Endothelial cell of umbilical vein (primary cell): ENCODE results near the gene CD80. TPM values are rescaled to one million over a fixed set of nuclear protein-coding genes. Genes with fewer than 3 reads are reported as not detected.

Experiments
- BruUV-seq: library from RNA; stranded (reverse); fragments of 400-500 nt; replicated peaks from 2 replicates; lab custom pipeline; 2021; lab: Mats Ljungman, UMichigan
- CTCF ChIA-PET: fragments of 300-600, 350-600 bp; sonication (Branson Sonifier 250); formaldehyde crosslinking; loops from one replicate; lab custom pipeline; 2021; ENCODE audit warnings: antibody characterized with exemption, inconsistent platforms; lab: Charles Lee
- POLR2A ChIA-PET: fragments of 300-600, 350-600 bp; sonication (Branson Sonifier 250); formaldehyde crosslinking; loops from one replicate; lab custom pipeline; 2021; ENCODE audit warnings: antibody characterized with exemption, inconsistent platforms; lab: Charles Lee
- DNase-seq: peaks from one replicate; pipeline ENCODE4 v3.0.0-alpha.2; 2011; ENCODE audit warnings: low read depth, low spot score
- FAIRE-seq: peaks from 2 replicates; lab custom pipeline; 2011; peaks lifted over from hg19 to GRCh38; lab: Jason Lieb, UNC
- H2AFZ ChIP-seq: 2 replicates; pipeline ENCODE4 v1.6.0; 2012; ENCODE audit warnings: low read depth, low read length, control low read depth, inconsistent platforms
- H3K27ac ChIP-seq: 2 replicates; pipeline ENCODE4 v1.5.1; 2011; ENCODE audit warnings: low read depth, mild to moderate bottlenecking, control low read depth, low read length, moderate library complexity; ENCODE audit not compliant: insufficient read depth
- H3K27me3 ChIP-seq, 2 experiments: 2 replicates each; pipeline versions ENCODE4 v1.6.0 to v1.6.1; 2011; ENCODE audit warnings: low read length in 2 of 2, mixed read lengths in 1 of 2; ENCODE audit not compliant: control insufficient read depth in 2 of 2, insufficient read depth in 2 of 2
- H3K36me3 ChIP-seq, 2 experiments: 2 replicates in 1 of 2; 3 replicates in 1 of 2; pipeline ENCODE4 v1.5.1; 2011; ENCODE audit warnings: low read length in 2 of 2, mild to moderate bottlenecking in 1 of 2, moderate library complexity in 1 of 2; ENCODE audit not compliant: control insufficient read depth in 2 of 2, insufficient read depth in 2 of 2; ENCODE audit errors: extremely low read depth in 1 of 2
- H3K4me1 ChIP-seq: 3 replicates; pipeline ENCODE4 v1.5.1; 2011; ENCODE audit warnings: mild to moderate bottlenecking, low read length; ENCODE audit not compliant: control insufficient read depth, insufficient read depth; ENCODE audit errors: extremely low read depth
- H3K4me2 ChIP-seq: 2 replicates; pipeline ENCODE4 v1.6.1; 2011; ENCODE audit warnings: low read length, control low read depth, mixed read lengths; ENCODE audit not compliant: insufficient read depth
- H3K4me3 ChIP-seq, 3 experiments: fragments of 200-600 bp in 1 of 3; sonication (generic), shearing (Covaris generic) in 1 of 3; replicated peaks in 1 of 3; 2 replicates each; pipeline ENCODE4 v1.5.1; 2011 to 2016; ENCODE audit warnings: control low read depth in 3 of 3, low read length in 3 of 3, mild to moderate bottlenecking in 2 of 3, inconsistent platforms in 1 of 3, low read depth in 1 of 3, moderate library complexity in 1 of 3; ENCODE audit not compliant: insufficient read depth in 1 of 3
- H3K79me2 ChIP-seq: 2 replicates; pipeline ENCODE4 v1.6.0; 2012; ENCODE audit warnings: low read length, inconsistent platforms; ENCODE audit not compliant: control insufficient read depth, insufficient read depth
- H3K9ac ChIP-seq: replicated peaks from 2 replicates; pipeline ENCODE3; 2011; ENCODE audit warnings: low read length, control low read depth; ENCODE audit not compliant: insufficient read depth; ENCODE audit errors: extremely low read depth
- H3K9me1 ChIP-seq: replicated peaks from 3 replicates; pipeline ENCODE4 v1.6.0; 2011; ENCODE audit warnings: mild to moderate bottlenecking, low read length; ENCODE audit not compliant: control insufficient read depth, insufficient read depth; ENCODE audit errors: extremely low read depth
- H3K9me3 ChIP-seq: replicated peaks from 2 replicates; pipeline ENCODE4 v1.5.1; 2012; ENCODE audit warnings: low read length, inconsistent platforms; ENCODE audit not compliant: control insufficient read depth, insufficient read depth
- H4K20me1 ChIP-seq: replicated peaks from 2 replicates; pipeline ENCODE3; 2011; ENCODE audit warnings: mild to moderate bottlenecking, low read length; ENCODE audit not compliant: control insufficient read depth, insufficient read depth; ENCODE audit errors: extremely low read depth
- CTCF ChIP-seq, 2 donors: IDR thresholded peaks; 1 replicate in 1 of 2; 2 replicates in 1 of 2; pipeline ENCODE4 v1.5.1; 2011; ENCODE audit warnings: low read length in 2 of 2, mild to moderate bottlenecking in 2 of 2, moderate library complexity in 2 of 2, control low read depth in 1 of 2, inconsistent platforms in 1 of 2, low read depth in 1 of 2; ENCODE audit not compliant: insufficient read depth in 1 of 2; ENCODE audit errors: extremely low read depth in 1 of 2
- EZH2 ChIP-seq: IDR thresholded peaks from 2 replicates; pipeline ENCODE4 v1.6.1; 2012; ENCODE audit warnings: borderline replicate concordance, low read depth, mild to moderate bottlenecking, moderate library complexity, low read length, inconsistent platforms; ENCODE audit not compliant: severe bottlenecking
- FOS ChIP-seq: IDR thresholded peaks from 2 replicates; pipeline ENCODE4 v1.6.1; 2011; ENCODE audit warnings: mild to moderate bottlenecking, low read length, moderate library complexity, borderline replicate concordance; ENCODE audit not compliant: insufficient read depth
- GATA2 ChIP-seq: IDR thresholded peaks from 2 replicates; pipeline ENCODE4 v1.7.0; 2011; ENCODE audit warnings: low read depth, mild to moderate bottlenecking, moderate library complexity, mixed read lengths, low read length; ENCODE audit not compliant: insufficient read length, insufficient read depth
- JUN ChIP-seq: IDR thresholded peaks from 2 replicates; pipeline ENCODE4 v1.6.1; 2011; ENCODE audit warnings: borderline replicate concordance, low read depth; ENCODE audit not compliant: insufficient read length, insufficient read depth
- MYC ChIP-seq: IDR thresholded peaks from one replicate; pipeline ENCODE4 v1.6.1; 2011; ENCODE audit warnings: mild to moderate bottlenecking, low read depth, low read length
- POLR2A ChIP-seq: IDR thresholded peaks from 2 replicates; pipeline ENCODE4 v1.6.1; 2012; ENCODE audit warnings: low read depth, mild to moderate bottlenecking, control low read depth, low read length
- POLR2AphosphoS5 ChIP-seq: IDR thresholded peaks from 2 replicates; pipeline ENCODE4 v1.6.1; 2012; ENCODE audit warnings: low read depth, mild to moderate bottlenecking, control low read depth, low read length, moderate library complexity; ENCODE audit not compliant: insufficient read depth
- dilution Hi-C: fragments of 300-500 bp; cut with MboI; formaldehyde crosslinking; loops from one replicate; pipeline ENCODE4 v1.15.0; 2019; ENCODE audit warnings: low sequenced_read_pairs; ENCODE audit not compliant: extremely low pct_ligation_motif_present
- intact Hi-C: fragments of 100-400 bp; cut with micrococcal nuclease; formaldehyde crosslinking; loops from one replicate; pipeline ENCODE4 v1.10.0; 2022
- polyA plus RNA-seq, 4 experiments: library from polyadenylated mRNA; depleted of rRNA in 3 of 4; stranded (reverse) in 3 of 4; unstranded in 1 of 4; fragments of >200 nt; gene quantifications; 2 replicates each; pipeline versions ENCODE4 v1.2.1 to v1.2.3, GENCODE V29; 2011 to 2012; ENCODE audit warnings: missing spikeins in 1 of 4
- total RNA-seq: library from RNA; stranded (reverse); gene quantifications from 2 replicates; pipeline ENCODE4 v1.2.3, GENCODE V29; 2021
- TF ChIP-seq, protein P1 (sequence below): IDR thresholded peaks from 2 replicates; pipeline ENCODE4 v1.6.1; 2011; ENCODE audit not compliant: insufficient read depth, insufficient read length

Gene CD80
- total and polyA plus RNA-seq, 2 donors (not counting 3 experiments of a cell fraction or from before 2014, with no cell fraction given), result not detected

- H3K27ac ChIP-seq, result no peak overlapping the region
- no peaks in the 10 kb centered on the region for H4K20me1 ChIP-seq
- no peak for FAIRE-seq
- dilution Hi-C loops, result no loop called here
- no peak overlapping the region for H3K4me3 ChIP-seq
- intact Hi-C loops, result loop anchor here (1.0 kb wide), 1 partner anchor 78 kb away; the partner anchor contains the start of gene COX17
- H3K4me1 ChIP-seq, result peaks cover 20% of the 10 kb centered on the region
- H3K36me3 ChIP-seq, result no peaks in the 10 kb centered on the region
- CTCF ChIA-PET, result interaction anchor here (0.8 to 2.2 kb wide), 5 partner anchors 13 to 163 kb away, joined by 3 to 9 read pairs (median 4); partner anchors contain the start of gene COX17
- no peak overlapping the region for H2AFZ ChIP-seq
- no peaks in the 10 kb centered on the region for H3K79me2 ChIP-seq
- POLR2A ChIA-PET, result no interaction called here
- no peak for DNase-seq
- H3K9me3 ChIP-seq, result no peaks in the 10 kb centered on the region
- H3K27me3 ChIP-seq, result no peaks in the 10 kb centered on the region
- H3K9ac ChIP-seq, result no peak overlapping the region
- TF ChIP-seq JUN, result no peak
- TF ChIP-seq MYC, result no peak
- no peak for TF ChIP-seq FOS
- no peak for TF ChIP-seq CTCF (IDR thresholded peaks at IDR 0.05; ENCODE audit: extremely low read depth in 1 of 2, insufficient read depth in 1 of 2, low read depth in 1 of 2, low read length in 2 of 2)
- no peak for TF ChIP-seq POLR2AphosphoS5
- TF ChIP-seq POLR2A, result no peak
- no peak for TF ChIP-seq GATA2
- no peak for TF ChIP-seq EZH2
- TF ChIP-seq, protein P1, sequence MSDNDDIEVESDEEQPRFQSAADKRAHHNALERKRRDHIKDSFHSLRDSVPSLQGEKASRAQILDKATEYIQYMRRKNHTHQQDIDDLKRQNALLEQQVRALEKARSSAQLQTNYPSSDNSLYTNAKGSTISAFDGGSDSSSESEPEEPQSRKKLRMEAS, result no peak
- no TSS peak for BruUV-seq
- H3K4me2 ChIP-seq, result no peak overlapping the region
- H3K9me1 ChIP-seq, result no peaks in the 10 kb centered on the region
Observed at GRCh38 chr3:119599558-119600174, 40.3 kb upstream of the CD80 start.
